ENCODE data around the gene RAD51B. TPM values are rescaled to one million over a fixed set of nuclear protein-coding genes. Genes with fewer than 3 reads are reported as not detected.

RAD51B gene
- total and polyA plus RNA-seq, 2 experiments from 2014 or later = 10.1 to 18.0 TPM

- no peak overlapping the region for H3K4me3 ChIP-seq
- H4K20me1 ChIP-seq (ENCODE audit: insufficient read depth, poor library complexity, severe bottlenecking) = no peaks in the 10 kb centered on the region
- H3K27ac ChIP-seq = no peak overlapping the region
- no peak overlapping the region for H3K4me2 ChIP-seq
- H3K36me3 ChIP-seq (replicated peaks; ENCODE audit: insufficient read depth, low read depth) = no peaks in the 10 kb centered on the region
- no peak for DNase-seq (ENCODE audit: low spot score)
- TF ChIP-seq EZH2phosphoT487 (IDR thresholded peaks at IDR 0.05; ENCODE audit: low read depth, severe bottlenecking, unreplicated experiment) (no peak), EZH2 (IDR thresholded peaks at IDR 0.05; ENCODE audit: borderline replicate concordance) (no peak)
- no peaks in the 10 kb centered on the region for H3K27me3 ChIP-seq
- no peaks in the 10 kb centered on the region for H3K79me2 ChIP-seq
- H3K9me2 ChIP-seq (replicated peaks; ENCODE audit: insufficient read depth) = no peaks in the 10 kb centered on the region
- H3K4me1 ChIP-seq (ENCODE audit: insufficient read depth) = peaks cover 17% of the 10 kb centered on the region
- no peak overlapping the region for H2AFZ ChIP-seq
- H3K9me3 ChIP-seq (ENCODE audit: low read depth) = no peaks in the 10 kb centered on the region
Measured at GRCh38 chr14:68463705-68464374, 644.3 kb downstream of the RAD51B start.

- Histone ChIP-seq H3K9me3 (ENCODE audit: low read depth) (no peaks in the 10 kb centered on the region), H4K20me1 (ENCODE audit: insufficient read depth, poor library complexity, severe bottlenecking) (no peaks in the 10 kb centered on the region), H3K27me3 (no peaks in the 10 kb centered on the region), H3K4me3 (no peak overlapping the region), H3K9me2 (replicated peaks; ENCODE audit: insufficient read depth) (no peaks in the 10 kb centered on the region), H2AFZ (no peak overlapping the region), H3K36me3 (replicated peaks; ENCODE audit: insufficient read depth, low read depth) (no peaks in the 10 kb centered on the region), H3K79me2 (no peaks in the 10 kb centered on the region), H3K4me2 (no peak overlapping the region), H3K27ac (no peak overlapping the region), H3K4me1 (ENCODE audit: insufficient read depth) (peaks cover 15% of the 10 kb centered on the region)
- DNase-seq (ENCODE audit: low spot score) = no peak
- WGBS (ENCODE audit: low lambda C conversion rate, missing lambda C conversion rate) = 85% methylated on average over 2 of the region's 2 CpGs
- TF ChIP-seq EZH2phosphoT487 (IDR thresholded peaks at IDR 0.05; ENCODE audit: low read depth, severe bottlenecking, unreplicated experiment) (no peak), CTCF (IDR thresholded peaks at IDR 0.05; ENCODE audit: poor library complexity) (no peak), EZH2 (IDR thresholded peaks at IDR 0.05; ENCODE audit: borderline replicate concordance) (no peak)
Measured at GRCh38 chr14:68464711-68465110, 645.1 kb downstream of the RAD51B start.

- Histone ChIP-seq H3K27ac (peak overlapping the region; percentile 56), H3K9me2 (replicated peaks; ENCODE audit: insufficient read depth) (no peaks in the 10 kb centered on the region), H3K4me2 (no peak overlapping the region), H3K79me2 (no peaks in the 10 kb centered on the region), H3K4me3 (no peak overlapping the region), H4K20me1 (ENCODE audit: insufficient read depth, poor library complexity, severe bottlenecking) (no peaks in the 10 kb centered on the region), H3K4me1 (ENCODE audit: insufficient read depth) (peaks cover 24% of the 10 kb centered on the region), H3K36me3 (replicated peaks; ENCODE audit: insufficient read depth, low read depth) (no peaks in the 10 kb centered on the region), H2AFZ (no peak overlapping the region), H3K9me3 (ENCODE audit: low read depth) (no peaks in the 10 kb centered on the region), H3K27me3 (no peaks in the 10 kb centered on the region)
- WGBS (ENCODE audit: low lambda C conversion rate, missing lambda C conversion rate) = 95% methylated on average over 3 of the region's 3 CpGs
- no peak for TF ChIP-seq EZH2 (IDR thresholded peaks at IDR 0.05; ENCODE audit: borderline replicate concordance)
- TF ChIP-seq EZH2phosphoT487 (IDR thresholded peaks at IDR 0.05; ENCODE audit: low read depth, severe bottlenecking, unreplicated experiment) = no peak
- TF ChIP-seq CTCF (IDR thresholded peaks at IDR 0.05; ENCODE audit: poor library complexity) = no peak
- peak; percentile 57 for DNase-seq (ENCODE audit: low spot score)
Measured at GRCh38 chr14:68466491-68466977, 647.0 kb downstream of the RAD51B start.

- Histone ChIP-seq H3K4me2 (no peak overlapping the region), H3K79me2 (no peaks in the 10 kb centered on the region), H3K27ac (peak overlapping the region; percentile 93), H3K4me3 (no peak overlapping the region), H2AFZ (no peak overlapping the region), H3K4me1 (ENCODE audit: insufficient read depth) (peaks cover 22% of the 10 kb centered on the region), H3K9me2 (replicated peaks; ENCODE audit: insufficient read depth) (no peaks in the 10 kb centered on the region), H3K27me3 (no peaks in the 10 kb centered on the region), H3K36me3 (replicated peaks; ENCODE audit: insufficient read depth, low read depth) (no peaks in the 10 kb centered on the region), H3K9me3 (ENCODE audit: low read depth) (no peaks in the 10 kb centered on the region), H4K20me1 (ENCODE audit: insufficient read depth, poor library complexity, severe bottlenecking) (no peaks in the 10 kb centered on the region)
- no peak for DNase-seq (ENCODE audit: low spot score)
- WGBS (ENCODE audit: low lambda C conversion rate, missing lambda C conversion rate) = 88% methylated on average over 4 of the region's 4 CpGs
- TF ChIP-seq CTCF (IDR thresholded peaks at IDR 0.05; ENCODE audit: poor library complexity) = no peak
- TF ChIP-seq EZH2 (IDR thresholded peaks at IDR 0.05; ENCODE audit: borderline replicate concordance) = no peak
Measured at GRCh38 chr14:68467425-68467824, 647.8 kb downstream of the RAD51B start.

All from hepatocyte (in vitro differentiated cells).